Natural killer cell treated with Interleukin-12 subunit alpha and Interleukin-12 subunit beta and Interleukin-15 and Interleukin-18, amount 100 ng/mL, for 72 hours (primary cell): ENCODE data around the gene ITGB5. TPM values are rescaled to one million over a fixed set of nuclear protein-coding genes. Genes with fewer than 3 reads are reported as not detected.
"Not testable (repeated sequence)": the region's sequence is repeated elsewhere in the genome, so short reads cannot be mapped to it uniquely, and the experiment has no call there.

Source experiments
- ATAC-seq, 2 donors: fragments of 150-1000 bp; cut with Tn5 transposase in 1 of 2; sonication (Bioruptor Pico), chemical (Tn5 transposase) in 1 of 2; 2 replicates each; pipeline ENCODE4 v1.10.0; 2021
- DNase-seq: peaks from one replicate; pipeline ENCODE4 v3.0.0; 2022; ENCODE audit warnings: low spot score
- H3K27ac Mint-ChIP-seq, 2 donors: 1 replicate in 1 of 2; 2 replicates in 1 of 2; pipeline ENCODE4 v1.8.0; 2022; ENCODE audit warnings: mixed read lengths in 2 of 2, mild to moderate bottlenecking in 1 of 2, moderate library complexity in 1 of 2
- H3K27me3 Mint-ChIP-seq, 2 donors: 1 replicate in 1 of 2; 2 replicates in 1 of 2; pipeline ENCODE4 v1.8.0; 2022; ENCODE audit warnings: mixed read lengths in 2 of 2
- H3K36me3 Mint-ChIP-seq: one replicate; pipeline ENCODE4 v1.8.0; 2022; ENCODE audit warnings: mixed read lengths
- H3K4me1 Mint-ChIP-seq, 2 donors: 1 replicate in 1 of 2; 2 replicates in 1 of 2; pipeline ENCODE4 v1.8.0; 2022; ENCODE audit warnings: low read depth in 2 of 2, mixed read lengths in 2 of 2, mild to moderate bottlenecking in 1 of 2
- H3K4me3 Mint-ChIP-seq: one replicate; pipeline ENCODE4 v1.8.0; 2022; ENCODE audit warnings: mixed read lengths
- H3K9me3 Mint-ChIP-seq: 2 replicates; pipeline ENCODE4 v1.8.0; 2022; ENCODE audit warnings: mixed read lengths
- total RNA-seq, 2 donors: library from RNA; stranded (reverse); gene quantifications; one replicate each; pipeline ENCODE4 v1.2.3, GENCODE V29; 2022

ITGB5 gene
- total RNA-seq, 2 donors from 2014 or later: 0.17 TPM; not detected in 1

DNA sequence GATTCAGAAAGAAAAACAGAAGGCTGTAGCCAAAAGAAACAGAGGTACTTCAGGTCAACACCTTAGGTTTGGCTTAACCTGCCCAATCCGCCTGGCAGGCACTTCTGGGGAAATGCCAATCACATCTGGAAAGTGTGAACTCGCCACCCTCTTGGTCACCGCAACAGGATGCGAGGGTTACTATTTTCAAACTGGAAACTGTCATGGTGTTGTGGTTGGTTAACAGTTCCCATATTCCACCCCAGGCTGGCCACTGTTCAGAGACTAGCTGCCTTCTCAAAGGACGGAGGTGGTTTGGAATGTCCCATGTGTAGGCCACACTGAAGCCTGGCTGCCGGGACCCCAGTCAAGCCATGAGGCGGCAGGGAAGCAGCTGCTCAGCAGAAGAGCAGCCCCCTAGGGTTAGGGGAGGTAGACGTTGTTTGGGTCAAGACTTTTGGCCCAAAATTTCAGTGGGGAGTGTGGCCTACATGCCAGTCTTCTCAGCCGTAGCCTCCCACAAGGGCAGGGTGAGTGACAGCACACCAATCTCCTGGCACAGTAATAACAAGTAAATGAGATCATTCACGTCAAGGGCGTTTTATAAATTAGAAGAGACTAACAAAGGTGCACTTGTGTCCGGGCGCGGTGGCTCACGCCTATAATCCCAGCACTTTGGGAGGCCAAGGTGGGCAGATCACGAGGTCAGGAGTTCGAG lies 102.3 kb downstream of the ITGB5 start:
- no peaks in the 10 kb centered on the region for H3K36me3 Mint-ChIP-seq
- H3K9me3 Mint-ChIP-seq: no peaks in the 10 kb centered on the region
- H3K4me3 Mint-ChIP-seq: peak overlapping the region; percentile 70
- H3K4me1 Mint-ChIP-seq: peaks cover 20 to 32% of the 10 kb centered on the region in 2 donors
- DNase-seq (no peak), ATAC-seq (peak; percentile 71 to 80)
- H3K27me3 Mint-ChIP-seq: peaks cover 0 to 8% of the 10 kb centered on the region in 2 donors
- H3K27ac Mint-ChIP-seq: peak overlapping the region; percentile 20 to 27

DNA sequence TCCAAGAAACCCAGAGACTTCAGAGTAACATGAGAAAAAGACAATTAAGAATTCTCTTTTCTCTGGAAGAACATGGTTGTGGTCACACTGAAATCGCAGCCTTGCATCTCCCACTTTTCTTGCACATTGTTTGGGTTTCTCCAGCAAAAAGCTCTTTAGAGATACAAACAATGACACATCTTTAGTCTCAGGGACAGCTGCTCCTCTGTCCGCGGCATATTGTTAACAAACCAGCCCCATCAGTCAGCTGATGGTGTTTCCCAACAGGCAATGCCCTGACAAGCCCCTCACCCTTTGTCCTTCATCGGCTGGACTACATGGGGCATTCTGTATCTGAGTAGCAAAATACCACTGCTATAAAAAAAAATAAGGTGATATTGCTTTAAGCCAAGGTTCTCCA lies 103.5 kb downstream of the ITGB5 start:
- peaks cover 20 to 32% of the 10 kb centered on the region in 2 donors for H3K4me1 Mint-ChIP-seq
- H3K27me3 Mint-ChIP-seq: peaks cover 3 to 8% of the 10 kb centered on the region in 2 donors
- no peaks in the 10 kb centered on the region for H3K36me3 Mint-ChIP-seq
- H3K9me3 Mint-ChIP-seq: no peaks in the 10 kb centered on the region
- no peak for ATAC-seq
- no peak overlapping the region for H3K4me3 Mint-ChIP-seq
- DNase-seq: no peak
- H3K27ac Mint-ChIP-seq: no peak overlapping the region

DNA sequence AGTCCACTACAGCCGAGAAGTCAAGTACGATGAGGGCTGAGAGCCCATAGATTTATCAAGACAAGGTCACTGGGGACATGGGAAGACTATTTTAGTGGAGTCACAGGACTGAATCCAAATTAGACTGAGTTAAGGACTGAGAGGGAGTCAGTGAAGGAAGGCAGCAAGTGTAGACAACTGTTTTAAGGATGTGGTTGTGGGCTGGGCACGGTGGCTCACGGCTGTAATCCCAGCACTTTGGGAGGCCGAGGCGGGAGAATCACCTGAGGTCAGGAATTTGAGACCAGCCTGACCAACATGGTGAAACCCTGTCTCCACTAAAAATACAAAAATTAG lies 104.8 kb downstream of the ITGB5 start:
- DNase-seq, ATAC-seq, H3K9me3 Mint-ChIP-seq, H3K27me3 Mint-ChIP-seq, H3K27ac Mint-ChIP-seq, H3K4me3 Mint-ChIP-seq, H3K36me3 Mint-ChIP-seq: not testable (repeated sequence)
- peaks cover 20 to 32% of the 10 kb centered on the region in 2 donors for H3K4me1 Mint-ChIP-seq

DNA sequence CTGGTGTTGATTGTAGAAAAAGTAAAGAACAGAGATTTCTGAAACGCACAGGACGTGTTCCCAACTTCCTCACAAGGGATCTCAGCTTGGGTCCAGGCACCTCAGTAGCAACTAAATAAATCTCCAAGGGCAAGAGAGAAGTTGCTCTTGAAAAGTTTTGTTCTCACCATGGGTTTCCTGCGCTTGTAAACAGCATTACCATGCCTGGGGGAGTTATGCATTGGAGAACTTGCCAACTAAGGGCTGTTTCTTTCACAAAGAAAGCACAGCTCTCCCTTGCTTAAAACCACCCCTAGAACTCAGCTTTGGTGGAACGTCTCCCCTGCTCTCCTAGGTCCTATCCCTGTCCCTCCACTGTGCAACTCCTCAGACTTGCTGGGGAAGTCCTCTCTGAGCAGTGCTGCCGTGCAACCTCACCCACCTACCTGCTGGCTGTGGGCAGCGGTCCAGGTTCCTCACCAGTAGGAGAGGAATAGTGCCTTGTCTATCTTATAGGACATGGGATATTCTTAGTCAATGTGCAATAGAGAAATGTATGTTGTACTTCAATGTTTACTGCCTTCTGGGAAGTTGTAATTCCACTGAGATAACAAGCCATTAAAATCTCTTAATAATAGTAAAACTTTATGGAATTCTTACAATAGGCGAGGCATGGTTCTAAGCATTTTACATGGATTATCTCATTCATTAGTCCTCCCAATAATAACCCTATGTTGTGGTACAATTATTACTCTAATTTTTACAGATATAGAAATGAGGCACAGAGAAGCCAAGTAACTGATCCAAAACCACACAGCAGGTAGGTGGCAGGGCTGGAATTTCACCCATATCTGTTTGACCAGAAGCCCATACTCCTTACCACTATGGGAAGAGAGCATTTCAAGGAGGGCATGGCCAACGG lies 105.4 kb downstream of the ITGB5 start:
- Mint-ChIP-seq H3K9me3 (no peaks in the 10 kb centered on the region), H3K27ac (no peak overlapping the region), H3K4me1 (peaks cover 20 to 32% of the 10 kb centered on the region in 2 donors), H3K36me3 (no peaks in the 10 kb centered on the region), H3K27me3 (peaks cover 8% of the 10 kb centered on the region in 2 donors), H3K4me3 (no peak overlapping the region)
- DNase-seq (no peak), ATAC-seq (no peak)

DNA sequence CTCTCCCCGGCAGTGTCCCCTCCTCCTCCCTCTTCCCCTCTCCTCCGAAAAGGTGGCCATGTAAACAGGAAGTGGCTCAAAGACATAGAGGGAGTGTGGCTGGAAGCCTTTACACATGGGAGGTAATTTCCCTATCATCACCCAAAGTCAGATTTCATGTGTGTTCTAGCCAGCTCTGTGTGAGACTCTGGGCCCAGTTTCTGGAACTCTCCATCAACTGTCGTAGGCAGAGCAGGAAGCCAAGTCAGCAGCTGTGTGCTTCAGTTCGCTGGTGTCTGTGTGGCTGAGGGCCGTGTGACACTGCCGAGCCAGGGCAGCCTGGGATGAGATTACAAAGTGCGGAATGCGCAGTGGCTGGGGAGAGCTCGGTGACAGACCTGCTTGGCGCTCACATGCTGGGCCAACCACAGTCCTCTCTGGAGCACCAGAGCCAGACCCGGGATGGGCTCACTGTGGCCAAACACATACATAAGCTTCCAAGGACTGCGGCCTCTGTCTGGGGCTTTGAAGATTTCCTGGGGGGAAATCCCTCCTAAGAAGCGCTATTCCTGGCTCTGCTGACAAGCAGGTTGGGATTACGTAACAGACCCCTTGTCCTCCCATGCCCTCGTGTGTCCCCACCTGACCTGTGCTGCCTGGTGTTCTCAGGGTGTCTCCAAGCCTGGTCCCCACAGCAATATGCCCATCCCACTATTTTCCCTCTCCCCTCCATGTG lies 106.2 kb downstream of the ITGB5 start:
- H3K4me3 Mint-ChIP-seq: no peak overlapping the region
- peaks cover 8 to 14% of the 10 kb centered on the region in 2 donors for H3K27me3 Mint-ChIP-seq
- H3K4me1 Mint-ChIP-seq: peaks cover 19 to 32% of the 10 kb centered on the region in 2 donors
- no peaks in the 10 kb centered on the region for H3K9me3 Mint-ChIP-seq
- no peak overlapping the region for H3K27ac Mint-ChIP-seq
- H3K36me3 Mint-ChIP-seq: no peaks in the 10 kb centered on the region
- no peak for DNase-seq
- no peak for ATAC-seq

DNA sequence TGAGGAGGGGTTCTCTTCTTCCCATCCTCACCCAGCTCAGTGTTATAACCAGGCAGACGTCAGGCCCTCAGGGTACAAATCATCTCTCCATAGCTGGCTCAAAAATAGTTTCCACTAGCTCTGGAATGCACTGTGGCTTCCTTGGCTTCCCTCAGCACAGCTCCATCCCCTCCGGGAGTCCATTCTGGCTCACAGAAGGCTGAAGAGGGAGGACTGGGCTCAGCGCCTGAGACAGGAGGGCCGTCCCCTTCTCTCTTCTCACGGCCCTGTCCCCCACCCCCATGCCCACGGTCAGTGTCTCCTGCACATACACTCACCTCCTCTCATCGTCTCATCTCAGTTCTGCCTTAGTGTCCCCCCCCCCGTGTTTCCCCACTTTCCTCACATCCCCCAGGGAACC lies 106.8 kb downstream of the ITGB5 start:
- DNase-seq (no peak), ATAC-seq (no peak)
- Mint-ChIP-seq H3K27me3 (peaks cover 8 to 15% of the 10 kb centered on the region in 2 donors), H3K4me3 (no peak overlapping the region), H3K36me3 (no peaks in the 10 kb centered on the region), H3K9me3 (no peaks in the 10 kb centered on the region), H3K4me1 (peaks cover 13 to 29% of the 10 kb centered on the region in 2 donors), H3K27ac (no peak overlapping the region)

DNA sequence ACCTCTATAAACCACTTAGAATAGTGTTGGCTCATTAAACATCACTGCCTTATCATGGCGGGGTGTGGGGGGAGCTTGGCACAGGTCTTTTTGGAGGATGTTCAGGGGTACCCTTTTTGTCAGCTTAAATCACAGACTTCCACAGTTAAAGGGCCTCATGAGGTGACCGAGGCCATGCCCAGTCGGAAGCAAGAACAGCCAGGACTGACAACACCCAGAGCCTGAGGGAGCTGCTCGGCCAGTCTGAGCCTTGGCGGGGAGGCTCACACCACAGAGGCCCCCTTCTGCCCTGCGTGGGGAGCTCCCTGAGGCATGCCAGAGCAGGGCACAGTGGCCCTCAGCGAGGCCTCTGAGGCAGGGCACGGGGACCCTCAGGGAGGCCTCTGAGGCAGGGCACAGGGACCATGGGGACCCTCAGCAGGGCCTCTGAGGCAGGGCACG lies 107.4 kb downstream of the ITGB5 start:
- Mint-ChIP-seq H3K9me3 (no peaks in the 10 kb centered on the region), H3K4me3 (no peak overlapping the region), H3K4me1 (peaks cover 8 to 24% of the 10 kb centered on the region in 2 donors), H3K27ac (no peak overlapping the region), H3K36me3 (no peaks in the 10 kb centered on the region), H3K27me3 (peaks cover 6 to 21% of the 10 kb centered on the region in 2 donors)
- ATAC-seq (no peak), DNase-seq (no peak)

DNA sequence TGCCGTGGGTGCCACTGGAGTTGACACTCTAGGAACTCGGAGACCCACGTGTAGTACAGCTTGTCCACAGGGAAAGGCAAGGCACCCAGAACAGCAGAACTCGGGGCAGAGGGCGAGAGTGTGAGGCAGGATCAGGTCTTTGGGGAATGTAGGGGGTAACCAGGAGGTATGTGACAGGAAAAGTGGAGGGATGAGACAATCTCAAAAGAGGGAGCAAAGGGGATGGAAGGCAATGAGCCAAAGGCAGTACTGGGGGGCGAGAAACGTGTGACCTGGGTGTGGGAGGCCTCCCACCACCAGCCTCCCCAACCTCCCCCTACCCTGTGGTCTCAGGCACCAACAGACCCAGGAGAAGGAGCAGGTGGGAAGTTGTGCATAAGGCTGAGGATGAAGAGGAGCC lies 108.0 kb downstream of the ITGB5 start:
- no peak for ATAC-seq
- H3K36me3 Mint-ChIP-seq: no peaks in the 10 kb centered on the region
- no peak overlapping the region for H3K27ac Mint-ChIP-seq
- H3K4me1 Mint-ChIP-seq: peaks cover 1 to 19% of the 10 kb centered on the region in 2 donors
- H3K27me3 Mint-ChIP-seq: peaks cover 6 to 22% of the 10 kb centered on the region in 2 donors
- H3K4me3 Mint-ChIP-seq: no peak overlapping the region
- H3K9me3 Mint-ChIP-seq: no peaks in the 10 kb centered on the region
- DNase-seq: no peak

DNA sequence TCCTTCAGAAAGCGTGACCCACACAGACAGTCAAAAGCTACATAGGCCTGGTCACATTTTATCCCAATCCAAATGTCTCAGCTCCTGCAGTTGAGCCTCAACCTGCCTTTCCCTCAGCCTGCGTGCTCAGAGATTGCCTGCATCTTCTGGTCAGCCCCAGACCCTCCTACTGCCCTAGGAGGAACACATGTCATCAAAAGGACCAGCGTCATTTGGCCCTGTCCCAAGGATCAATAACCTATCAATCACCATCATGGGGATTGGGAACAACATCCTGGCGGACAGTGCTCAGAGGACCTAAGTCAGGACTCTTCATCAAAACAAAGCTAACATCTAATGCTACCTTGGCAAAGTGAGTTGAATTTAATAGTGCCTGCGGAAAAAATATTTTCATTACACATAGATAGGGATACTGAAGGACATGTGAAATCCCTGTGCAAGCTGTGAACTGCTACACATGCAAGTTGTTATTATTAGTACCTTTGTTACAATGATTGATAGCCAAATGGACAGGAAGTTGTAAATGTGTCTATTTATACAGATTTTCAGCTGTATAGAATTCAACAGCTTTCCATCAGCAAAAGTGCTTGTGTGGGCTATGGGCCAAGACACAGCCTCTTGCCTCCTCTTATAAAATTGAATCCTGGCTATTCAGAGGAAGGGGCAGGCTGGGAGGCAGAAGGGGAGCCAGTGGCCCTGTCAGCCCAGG lies 109.2 kb downstream of the ITGB5 start:
- Mint-ChIP-seq H3K36me3 (no peaks in the 10 kb centered on the region), H3K27ac (no peak overlapping the region), H3K4me3 (no peak overlapping the region), H3K27me3 (peaks cover 6 to 22% of the 10 kb centered on the region in 2 donors), H3K9me3 (no peaks in the 10 kb centered on the region), H3K4me1 (peaks cover 0 to 18% of the 10 kb centered on the region in 2 donors)
- DNase-seq: no peak
- ATAC-seq: no peak

DNA sequence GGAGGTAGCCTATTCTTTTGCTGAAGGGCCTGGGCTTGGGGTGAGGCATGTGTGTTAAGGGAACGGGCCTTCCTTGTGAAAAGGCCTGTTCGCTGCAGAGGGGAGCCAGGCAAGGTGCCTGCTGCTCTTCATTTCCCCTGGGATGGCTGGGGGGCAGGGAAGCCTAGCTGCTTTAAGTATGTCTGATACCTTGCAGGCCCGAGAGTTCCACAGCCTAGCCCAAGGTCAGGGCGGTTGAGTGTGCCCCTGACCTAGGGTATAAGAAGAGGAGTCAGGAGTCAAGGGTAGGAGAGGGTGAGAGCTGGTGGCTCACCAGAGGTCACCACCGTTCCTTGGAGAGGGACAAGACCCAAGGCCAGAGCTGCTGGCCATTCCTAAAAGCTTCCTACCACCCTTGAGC lies 110.3 kb downstream of the ITGB5 start:
- DNase-seq (no peak), ATAC-seq (no peak)
- H3K9me3 Mint-ChIP-seq: no peaks in the 10 kb centered on the region
- peaks cover 9 to 29% of the 10 kb centered on the region in 2 donors for H3K27me3 Mint-ChIP-seq
- no peak overlapping the region for H3K27ac Mint-ChIP-seq
- H3K4me1 Mint-ChIP-seq: peaks cover 0 to 14% of the 10 kb centered on the region in 2 donors
- no peak overlapping the region for H3K4me3 Mint-ChIP-seq
- no peaks in the 10 kb centered on the region for H3K36me3 Mint-ChIP-seq

DNA sequence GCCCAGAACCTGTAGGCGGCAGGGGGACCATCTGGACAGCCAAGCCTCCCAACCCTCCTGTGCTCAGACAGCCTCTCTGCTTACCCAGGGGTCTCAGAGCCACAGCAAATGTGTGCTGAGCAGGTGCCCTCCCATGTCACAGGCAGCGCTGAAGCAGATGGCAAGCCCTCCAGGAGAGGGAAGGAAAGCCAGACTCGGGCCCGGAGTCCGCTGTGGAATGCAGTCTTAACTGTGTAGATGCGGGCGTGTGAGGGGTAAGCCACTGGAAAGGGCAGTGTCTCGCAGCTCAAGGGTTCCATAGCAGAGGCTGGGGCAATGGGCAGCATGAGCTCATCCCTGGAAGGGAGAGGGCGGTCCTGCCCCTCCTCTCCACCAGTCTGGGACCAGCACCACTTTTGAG lies 111.3 kb downstream of the ITGB5 start:
- peaks cover 0 to 6% of the 10 kb centered on the region in 2 donors for H3K4me1 Mint-ChIP-seq
- DNase-seq: no peak
- no peak for ATAC-seq
- no peaks in the 10 kb centered on the region for H3K9me3 Mint-ChIP-seq
- peaks cover 9 to 30% of the 10 kb centered on the region in 2 donors for H3K27me3 Mint-ChIP-seq
- H3K36me3 Mint-ChIP-seq: no peaks in the 10 kb centered on the region
- no peak overlapping the region for H3K4me3 Mint-ChIP-seq
- H3K27ac Mint-ChIP-seq: no peak overlapping the region

DNA sequence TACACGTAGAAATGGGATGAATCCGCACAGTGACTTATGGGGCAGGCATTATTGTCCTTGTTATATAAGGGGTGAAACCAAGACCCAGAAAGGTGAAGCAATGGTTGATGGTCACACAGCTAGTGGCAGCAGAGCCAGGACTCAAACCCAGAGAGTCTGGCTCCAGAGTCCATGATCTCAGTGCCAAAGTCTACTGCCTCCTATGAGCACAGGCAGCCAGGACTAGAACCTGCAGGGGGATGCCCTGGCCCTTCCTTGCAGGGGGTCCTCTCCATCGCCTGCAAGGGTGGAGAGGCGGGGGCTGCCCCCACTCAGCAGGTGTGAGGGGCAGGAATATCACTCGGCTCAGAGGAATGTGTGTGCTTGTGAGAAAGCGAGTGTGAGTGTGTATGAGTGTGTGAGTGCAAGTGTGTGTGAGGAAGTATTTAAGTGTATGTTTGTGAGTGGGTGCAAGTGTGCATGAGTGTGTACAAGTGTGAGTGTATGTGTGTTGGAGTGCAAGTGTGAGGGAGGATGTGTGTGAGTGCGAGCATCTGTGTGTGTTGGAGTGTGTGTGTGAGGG lies 112.2 kb downstream of the ITGB5 start:
- no peaks in the 10 kb centered on the region for H3K9me3 Mint-ChIP-seq
- H3K27me3 Mint-ChIP-seq: peaks cover 7 to 30% of the 10 kb centered on the region in 2 donors
- no peak overlapping the region for H3K27ac Mint-ChIP-seq
- H3K36me3 Mint-ChIP-seq: no peaks in the 10 kb centered on the region
- H3K4me3 Mint-ChIP-seq: no peak overlapping the region
- DNase-seq: no peak
- ATAC-seq: no peak
- H3K4me1 Mint-ChIP-seq: no peaks in the 10 kb centered on the region

DNA sequence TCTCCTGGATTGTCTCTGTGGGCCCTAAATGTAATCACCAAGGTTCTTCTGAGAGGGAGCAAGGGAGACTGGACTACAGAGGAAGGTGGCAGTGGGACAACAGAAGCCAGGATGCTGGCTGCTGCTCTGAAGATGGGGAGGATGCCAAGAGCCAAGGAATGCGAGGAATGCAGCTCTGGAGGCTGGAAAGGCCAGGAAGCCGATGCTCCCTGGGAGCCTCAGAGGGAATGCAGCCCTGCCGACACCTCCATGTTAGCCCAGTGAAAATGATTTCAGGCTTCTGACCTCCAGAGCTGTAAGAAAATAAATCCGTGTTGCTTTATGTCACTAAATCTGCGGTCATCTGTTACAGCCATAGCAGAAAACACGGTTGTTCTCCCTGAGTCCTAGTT lies 112.8 kb downstream of the ITGB5 start:
- H3K27ac Mint-ChIP-seq: no peak overlapping the region
- H3K27me3 Mint-ChIP-seq: peaks cover 7 to 30% of the 10 kb centered on the region in 2 donors
- H3K36me3 Mint-ChIP-seq: no peaks in the 10 kb centered on the region
- H3K4me1 Mint-ChIP-seq: no peaks in the 10 kb centered on the region
- ATAC-seq (no peak), DNase-seq (no peak)
- H3K9me3 Mint-ChIP-seq: no peaks in the 10 kb centered on the region
- H3K4me3 Mint-ChIP-seq: no peak overlapping the region
